Pulmonary artery endothelial cell (primary cell): Measurements from ENCODE around the gene TMEM150C. TPM values are rescaled to one million over a fixed set of nuclear protein-coding genes. Genes with fewer than 3 reads are reported as not detected.

Source experiments
- DNase-seq: peaks from one replicate; pipeline ENCODE4 v3.0.0-alpha.2; 2011; ENCODE audit warnings: low read depth, low spot score
- total RNA-seq: library from RNA; depleted of rRNA; stranded (reverse); fragments of >200 nt; gene quantifications from 2 replicates; pipeline ENCODE4 v1.2.3, GENCODE V29; 2014

The TMEM150C gene
- total RNA-seq, 1 donor from 2014 or later = 4.4 TPM

- DNase-seq = peak; percentile 53
Observed at GRCh38 chr4:82517043-82517442, 44.7 kb downstream of the TMEM150C start.

- DNase-seq = peak; percentile 80
Observed at GRCh38 chr4:82515705-82516104, 46.1 kb downstream of the TMEM150C start.

- no peak for DNase-seq
Observed at GRCh38 chr4:82513382-82513781, 48.4 kb downstream of the TMEM150C start.

- no peak for DNase-seq
Observed at GRCh38 chr4:82510216-82510615, 51.6 kb downstream of the TMEM150C start.

- DNase-seq = no peak
Observed at GRCh38 chr4:82508806-82509428, 52.9 kb downstream of the TMEM150C start.

- DNase-seq = no peak
Observed at GRCh38 chr4:82508011-82508410, 53.8 kb downstream of the TMEM150C start.

- DNase-seq = no peak
Observed at GRCh38 chr4:82501154-82501442, 60.7 kb downstream of the TMEM150C start.

GRCh38 chr4:82500435-82501153 lies 61.2 kb downstream of the TMEM150C start:
- DNase-seq = no peak

GRCh38 chr4:82499738-82500434 lies 61.9 kb downstream of the TMEM150C start:
- no peak for DNase-seq

- no peak for DNase-seq
Observed at GRCh38 chr4:82496349-82496748, 65.4 kb downstream of the TMEM150C start.

GRCh38 chr4:82495666-82496065 lies 66.1 kb downstream of the TMEM150C start:
- no peak for DNase-seq

- no peak for DNase-seq
Observed at GRCh38 chr4:82493721-82494425, 67.9 kb downstream of the TMEM150C start.

- no peak for DNase-seq
Observed at GRCh38 chr4:82491251-82491960, 70.4 kb downstream of the TMEM150C start.

- DNase-seq = no peak
Observed at GRCh38 chr4:82489987-82490386, 71.8 kb downstream of the TMEM150C start.

- no peak for DNase-seq
Observed at GRCh38 chr4:82489076-82489475, 72.7 kb downstream of the TMEM150C start.

- DNase-seq = no peak
Observed at GRCh38 chr4:82484996-82485783, 76.6 kb downstream of the TMEM150C start.

- DNase-seq = no peak
Observed at GRCh38 chr4:82482387-82482786, 79.4 kb downstream of the TMEM150C start.

- peak; percentile 4 for DNase-seq
Observed at GRCh38 chr4:82481506-82481840, 80.3 kb downstream of the TMEM150C start.

GRCh38 chr4:82480771-82481505 lies 80.8 kb downstream of the TMEM150C start:
- DNase-seq = no peak

GRCh38 chr4:82479562-82479961 lies 82.2 kb downstream of the TMEM150C start:
- no peak for DNase-seq
